ENCODE measurements around the gene AP2S1. TPM values are rescaled to one million over a fixed set of nuclear protein-coding genes. Genes with fewer than 3 reads are reported as not detected.
A peak's percentile ranks its signal among the peaks of the same experiment; 100 is the strongest.

AP2S1 gene
- polyA plus RNA-seq, 2 of the 4 experiments (the other 2 are of a cell fraction) = 150 to 329 TPM

GRCh38 chr19:46860125-46860845 is 9.6 kb upstream of the AP2S1 start:
- WGBS (ENCODE audit: missing lambda C conversion rate) = 3% methylated on average over 46 of the region's 89 CpGs
- ChIA-PET CTCF (interaction anchor here (0.6 to 8.0 kb wide), 8 partner anchors 18 to 171 kb away, joined by 3 to 339 read pairs (median 6); no protein-coding TSS in a partner anchor), POLR2A (interaction anchor here (0.6 to 3.1 kb wide), 12 partner anchors 10 to 253 kb away, joined by 3 to 13 read pairs (median 4); partner anchors contain the start of genes AP2S1, SLC1A5 and ZC3H4)
- Histone ChIP-seq H3K4me1 (peaks cover 55% of the 10 kb centered on the region), H3K4me3 (peak overlapping the region; percentile 94), H3K9me3 (no peaks in the 10 kb centered on the region), H3K27ac (peak overlapping the region; percentile 99), H3K4me2 (peak overlapping the region; percentile 96)
- FAIRE-seq (peak; percentile 76), DNase-seq (ENCODE audit: low read depth in 1 of 2, low spot score in 1 of 2) (peak; percentile 98 to 100), ATAC-seq (peak; percentile 75 to 86)
- TF ChIP-seq POLR2A (IDR thresholded peaks at IDR 0.05; ENCODE audit: low read length) (peak; percentile 91; the same call in 1 of the 2 replicates), MYC (IDR thresholded peaks at IDR 0.05; ENCODE audit: borderline replicate concordance, low read length) (peak; percentile 68; the same call in 1 of the 2 replicates), USF2 (IDR thresholded peaks at IDR 0.05) (peak; percentile 72), REST (IDR thresholded peaks at IDR 0.05) (peak; percentile 87), BHLHE40 (IDR thresholded peaks at IDR 0.05; ENCODE audit: low read depth, low read length) (no peak), MAZ (IDR thresholded peaks at IDR 0.05; ENCODE audit: borderline replicate concordance, low read depth, low read length) (peak; percentile 15; the same call in 1 of the 2 replicates), MAX (IDR thresholded peaks at IDR 0.05) (peak; percentile 99), PHF8 (IDR thresholded peaks at IDR 0.05; ENCODE audit: borderline replicate concordance, low read depth) (peak; percentile 83), HOXB13 (CRISPR knock-in tag; IDR thresholded peaks at IDR 0.05; ENCODE audit: low read depth) (no peak), CHD2 (IDR thresholded peaks at IDR 0.05; ENCODE audit: low read length, partially characterized antibody) (peak; percentile 90), ZFP36 (IDR thresholded peaks at IDR 0.05; ENCODE audit: borderline replicate concordance, partially characterized antibody) (no peak), BCL3 (IDR thresholded peaks at IDR 0.05) (peak; percentile 85; the same call in 2 of the 3 replicates), RAD21 (conservative IDR thresholded peaks at IDR 0.05 in 1 of 2, IDR thresholded peaks at IDR 0.05 in 1 of 2) (peak in 1 of 2 experiments; percentile 23; a peak in 1 of 5 replicates), RFX5 (IDR thresholded peaks at IDR 0.05) (peak; percentile 66), EP300 (IDR thresholded peaks at IDR 0.05) (peak in 1 of 2 experiments; percentile 13; a peak in 1 of 5 replicates), SMC3 (IDR thresholded peaks at IDR 0.05) (peak; percentile 6; the same call in 2 of the 3 replicates), E2F6 (IDR thresholded peaks at IDR 0.05; ENCODE audit: borderline replicate concordance, low read depth) (peak; percentile 96), SREBF2 (IDR thresholded peaks at IDR 0.05) (no peak), JUN (IDR thresholded peaks at IDR 0.05) (peak; percentile 93 to 94), FOSL2 (IDR thresholded peaks at IDR 0.05) (no peak), FOSL2 (CRISPR knock-in tag; IDR thresholded peaks at IDR 0.05) (no peak), GATA3 (IDR thresholded peaks at IDR 0.05; ENCODE audit: borderline replicate concordance) (no peak; the same call in 1 of the 2 replicates), TFCP2L1 (CRISPR knock-in tag; IDR thresholded peaks at IDR 0.05) (peak; percentile 81; the same call in 1 of the 2 replicates), HDAC2 (IDR thresholded peaks at IDR 0.05) (no peak)

Measured in A549 (cell line).